Measurements from ENCODE around the gene GLCE.

Gene GLCE

GRCh38 chr15:69210574-69210973 lies 50.1 kb downstream of the GLCE start:
- no peak for DNase-seq

- DNase-seq, result no peak
Observed at GRCh38 chr15:69213786-69214185, 53.4 kb downstream of the GLCE start.

GRCh38 chr15:69215314-69216035 lies 55.0 kb downstream of the GLCE start:
- DNase-seq, result no peak

GRCh38 chr15:69217381-69217780 lies 56.9 kb downstream of the GLCE start:
- no peak for DNase-seq

GRCh38 chr15:69219690-69220089 lies 59.3 kb downstream of the GLCE start:
- no peak for DNase-seq

- DNase-seq, result no peak
Observed at GRCh38 chr15:69222002-69222474, 61.6 kb downstream of the GLCE start.

- no peak for DNase-seq
Observed at GRCh38 chr15:69223083-69223813, 62.8 kb downstream of the GLCE start.

GRCh38 chr15:69224383-69224782 lies 63.9 kb downstream of the GLCE start:
- no peak for DNase-seq

- no peak for DNase-seq
Observed at GRCh38 chr15:69225355-69226022, 65.1 kb downstream of the GLCE start.

GRCh38 chr15:69226023-69226355 lies 65.6 kb downstream of the GLCE start:
- no peak for DNase-seq

GRCh38 chr15:69232144-69232543 lies 71.7 kb downstream of the GLCE start:
- DNase-seq, result no peak

GRCh38 chr15:69232765-69233164 lies 72.3 kb downstream of the GLCE start:
- DNase-seq, result no peak

- no peak for DNase-seq
Observed at GRCh38 chr15:69234676-69235075, 74.2 kb downstream of the GLCE start.

GRCh38 chr15:69236505-69236904 lies 76.1 kb downstream of the GLCE start:
- DNase-seq, result no peak

GRCh38 chr15:69237718-69238117 lies 77.3 kb downstream of the GLCE start:
- no peak for DNase-seq

- DNase-seq, result no peak
Observed at GRCh38 chr15:69244798-69245197, 84.4 kb downstream of the GLCE start.

- DNase-seq, result no peak
Observed at GRCh38 chr15:69253156-69253555, 92.7 kb downstream of the GLCE start.

GRCh38 chr15:69265347-69265955 lies 105.0 kb downstream of the GLCE start:
- DNase-seq, result no peak

- DNase-seq, result no peak
Observed at GRCh38 chr15:69271217-69271616, 110.8 kb downstream of the GLCE start.

- DNase-seq, result no peak
Observed at GRCh38 chr15:69272139-69272538, 111.7 kb downstream of the GLCE start.

- no peak for DNase-seq
Observed at GRCh38 chr15:69272891-69273290, 112.5 kb downstream of the GLCE start.

GRCh38 chr15:69275074-69275670 lies 114.7 kb downstream of the GLCE start:
- DNase-seq, result no peak

- no peak for DNase-seq
Observed at GRCh38 chr15:69275933-69276560, 115.6 kb downstream of the GLCE start.
